ENCODE results near the gene MRPL14.

The MRPL14 gene

GRCh38 chr6:44127186-44128019 lies at the start of gene MRPL14, which contains the start of gene TMEM63B:
TSS of gene MRPL14 (minus strand) at chr6:44127452. CDS start at chr6:44116611, 10,841 bp downstream.
TSS of gene TMEM63B (plus strand) at chr6:44127554. CDS start at chr6:44134585, 7,031 bp downstream.
- DNase-seq = peak; percentile 87

- no peak for DNase-seq
These were observed 49.0 kb upstream of the MRPL14 start for GRCh38 chr6:44176130-44176761.

- peak; percentile 65 for DNase-seq
These were observed 45.7 kb upstream of the MRPL14 start for GRCh38 chr6:44172731-44173500.

GRCh38 chr6:44171899-44172546 lies 44.8 kb upstream of the MRPL14 start:
- DNase-seq = peak; percentile 54

- DNase-seq = no peak
These were observed 42.8 kb upstream of the MRPL14 start for GRCh38 chr6:44169886-44170570.

- no peak for DNase-seq
These were observed 41.9 kb upstream of the MRPL14 start for GRCh38 chr6:44169154-44169553.

- DNase-seq = no peak
These were observed 40.3 kb upstream of the MRPL14 start for GRCh38 chr6:44167567-44167966.

- DNase-seq = no peak
These were observed 39.4 kb upstream of the MRPL14 start for GRCh38 chr6:44166591-44167184.

GRCh38 chr6:44166116-44166515 lies 38.9 kb upstream of the MRPL14 start:
- DNase-seq = no peak

GRCh38 chr6:44162876-44163625 lies 35.8 kb upstream of the MRPL14 start:
- no peak for DNase-seq

- no peak for DNase-seq
These were observed 34.7 kb upstream of the MRPL14 start for GRCh38 chr6:44161997-44162338.

- no peak for DNase-seq
These were observed 31.5 kb upstream of the MRPL14 start, which contains the start of gene CAPN11 for GRCh38 chr6:44158770-44159228. TSS of gene CAPN11 (plus strand) at chr6:44158820. CDS start at chr6:44158849, 29 bp downstream.

GRCh38 chr6:44157152-44157521 lies 29.9 kb upstream of the MRPL14 start:
- no peak for DNase-seq

- no peak for DNase-seq
These were observed 29.4 kb upstream of the MRPL14 start for GRCh38 chr6:44156494-44157151.

- no peak for DNase-seq
These were observed 26.8 kb upstream of the MRPL14 start for GRCh38 chr6:44154067-44154466.

- no peak for DNase-seq
These were observed 25.3 kb upstream of the MRPL14 start for GRCh38 chr6:44152533-44152932.

- no peak for DNase-seq
These were observed 24.8 kb upstream of the MRPL14 start for GRCh38 chr6:44152109-44152461.

- peak; percentile 70 for DNase-seq
These were observed 24.3 kb upstream of the MRPL14 start for GRCh38 chr6:44151348-44152108.

- no peak for DNase-seq
These were observed 23.2 kb upstream of the MRPL14 start for GRCh38 chr6:44150317-44150917.

Data from stimulated activated naive CD4-positive, alpha-beta T cell treated with Interleukin-2 at 50 U/mL for 16 hours (primary cell).